GM21723 (cell line): ENCODE data around the gene NAXD.

ENCODE experiments used
- ATAC-seq: cut with Tn5 transposase; IDR thresholded peaks from one replicate; pipeline ENCODE4 v1.9.1; 2021; ENCODE audit warnings: mild to moderate bottlenecking, moderate library complexity; ENCODE audit not compliant: unreplicated experiment

The NAXD gene

DNA sequence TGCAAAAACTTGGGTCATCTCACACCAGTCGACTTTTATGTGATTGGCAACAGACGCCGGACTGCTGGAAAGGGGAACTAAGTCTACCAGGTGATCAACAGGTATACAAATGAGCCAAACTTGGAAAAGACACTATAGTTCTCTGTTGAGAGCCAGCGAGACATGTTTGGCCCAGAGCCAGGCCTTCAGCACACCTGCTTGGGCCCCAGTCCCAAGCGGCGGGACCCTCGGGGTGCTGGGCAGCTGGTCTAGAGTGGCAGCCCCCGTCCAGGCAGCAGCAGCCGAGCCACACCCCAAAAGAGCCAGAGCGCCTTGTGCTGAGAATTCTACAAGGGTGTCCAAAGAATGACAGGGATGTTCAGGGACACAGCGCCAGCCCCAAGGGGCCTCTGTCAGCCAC, 28.0 kb downstream of the NAXD start:
- no peak for ATAC-seq

DNA sequence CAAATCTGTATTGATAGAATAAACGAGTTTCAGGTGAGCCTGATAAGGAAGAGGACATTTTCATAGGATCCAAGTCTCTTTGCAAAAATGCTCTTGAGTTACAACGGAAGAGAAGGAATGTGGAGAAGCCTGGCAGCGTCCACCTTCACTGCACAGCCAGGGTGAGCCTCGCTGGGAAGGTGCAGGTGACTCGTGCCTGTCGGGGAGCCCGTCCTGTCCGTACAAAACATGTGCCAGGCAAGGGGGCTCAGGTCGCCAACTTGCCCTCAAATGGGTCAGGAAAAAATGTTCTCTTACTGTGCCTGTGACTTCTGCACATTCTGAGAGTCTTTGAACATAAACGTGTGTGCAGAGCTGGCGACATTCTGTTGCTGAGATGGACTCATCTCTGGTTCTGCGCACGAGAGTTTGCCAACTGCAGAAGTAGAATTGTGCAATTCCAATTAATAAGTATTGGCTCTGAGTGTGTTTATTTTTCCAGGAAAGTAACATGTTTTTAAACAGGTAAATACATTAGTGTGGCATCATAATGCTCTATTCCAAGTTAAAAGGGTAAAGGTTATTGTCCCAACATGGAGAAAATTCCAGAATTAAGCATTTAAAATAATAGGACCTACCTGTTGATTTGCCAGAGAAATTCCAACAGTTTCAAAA, 28.6 kb downstream of the NAXD start:
- no peak for ATAC-seq

DNA sequence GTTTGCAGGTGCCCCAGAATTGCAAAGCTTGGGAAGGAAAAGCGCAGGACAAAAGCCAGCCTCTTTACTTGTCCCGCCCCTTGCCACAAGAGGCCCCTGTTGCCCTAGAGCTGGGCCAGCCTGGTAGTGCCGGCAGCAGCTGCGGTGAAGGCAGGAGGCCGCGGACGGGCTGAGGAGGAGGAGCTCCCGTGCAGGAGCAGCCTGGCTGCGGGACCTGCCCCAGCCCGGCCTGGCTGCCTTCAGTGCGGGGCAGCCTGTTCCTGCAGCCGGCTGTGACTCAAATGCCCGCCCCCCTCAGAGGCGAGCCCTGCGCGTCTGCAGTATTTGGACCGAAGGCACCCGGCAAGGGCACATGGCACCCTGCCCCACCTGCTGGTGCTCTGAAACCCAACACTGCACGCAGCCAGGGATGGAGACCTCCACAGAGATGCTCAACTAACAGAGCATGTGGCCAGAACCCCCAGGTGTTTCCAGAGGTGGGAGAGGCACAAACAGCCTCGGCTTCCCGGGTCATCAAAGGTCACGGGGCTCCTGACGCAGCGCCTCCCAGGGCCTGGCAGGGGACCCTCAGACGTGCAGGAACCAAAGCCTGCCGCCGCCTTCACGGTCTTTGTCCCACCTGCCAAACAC, 29.7 kb downstream of the NAXD start:
- peak; percentile 91 for ATAC-seq

DNA sequence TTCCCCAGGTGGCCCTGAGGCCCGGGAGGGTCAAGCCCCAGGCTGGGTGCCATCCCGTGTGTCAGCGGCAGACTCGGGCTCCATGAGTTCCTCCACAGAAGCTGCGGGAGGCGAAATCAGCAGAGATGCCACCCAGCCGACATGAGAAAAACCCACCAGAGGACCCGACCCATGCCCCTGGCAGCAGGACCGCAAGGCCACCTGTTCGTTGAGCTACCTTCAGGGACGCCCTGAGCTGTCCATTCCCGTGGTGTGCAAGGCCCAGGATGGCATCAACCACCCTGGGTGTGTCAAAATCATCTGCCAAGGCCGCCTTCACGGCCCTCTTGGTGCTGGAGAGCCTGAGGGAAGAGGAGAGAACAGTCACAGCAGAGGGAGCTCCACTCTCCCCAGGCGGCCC, 30.4 kb downstream of the NAXD start:
- no peak for ATAC-seq

DNA sequence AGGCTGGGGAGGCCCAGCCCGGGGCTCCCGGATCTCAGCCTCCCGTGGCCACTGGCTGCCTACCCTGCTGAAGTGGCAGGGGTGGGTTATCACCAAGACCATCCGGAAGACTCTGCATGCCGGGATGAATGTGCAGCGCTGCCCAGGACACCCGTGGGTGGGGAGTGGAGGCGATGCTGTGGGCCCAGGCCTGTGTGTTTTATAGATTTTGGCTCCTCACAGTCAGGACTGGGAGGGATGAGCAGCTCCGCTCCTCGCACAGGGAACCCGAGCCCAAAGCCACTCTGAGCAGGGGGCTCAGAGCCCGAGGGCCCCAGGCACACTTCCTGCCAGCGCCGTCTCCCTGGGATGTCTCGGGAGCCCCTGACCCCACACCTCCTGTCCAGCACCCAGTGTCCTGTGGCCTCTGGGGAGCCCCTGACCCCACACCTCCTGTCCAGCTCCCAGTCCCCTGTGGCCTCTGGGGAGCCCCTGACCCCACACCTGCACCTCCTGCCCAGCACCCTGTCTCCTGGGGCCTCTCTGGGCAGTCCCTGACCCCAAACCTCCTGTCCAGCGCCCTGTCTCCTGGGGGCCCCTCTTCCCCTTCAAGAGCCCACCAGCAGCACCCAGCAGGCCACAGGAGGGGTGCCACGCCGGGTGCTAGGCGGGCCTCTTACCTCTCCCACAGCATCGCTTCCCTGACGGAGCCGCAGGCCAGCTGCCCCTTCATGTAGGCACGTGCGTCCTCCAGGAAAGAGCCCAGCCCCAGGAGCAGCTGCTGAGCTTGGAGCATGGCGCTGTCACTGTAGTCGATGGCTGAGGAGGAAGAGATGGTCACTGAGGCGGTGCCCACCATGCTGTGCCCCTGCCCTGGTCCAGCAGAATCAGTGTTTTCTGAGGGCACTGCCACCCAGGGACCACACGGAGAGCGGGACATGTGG, 31.4 kb downstream of the NAXD start:
- no peak for ATAC-seq

DNA sequence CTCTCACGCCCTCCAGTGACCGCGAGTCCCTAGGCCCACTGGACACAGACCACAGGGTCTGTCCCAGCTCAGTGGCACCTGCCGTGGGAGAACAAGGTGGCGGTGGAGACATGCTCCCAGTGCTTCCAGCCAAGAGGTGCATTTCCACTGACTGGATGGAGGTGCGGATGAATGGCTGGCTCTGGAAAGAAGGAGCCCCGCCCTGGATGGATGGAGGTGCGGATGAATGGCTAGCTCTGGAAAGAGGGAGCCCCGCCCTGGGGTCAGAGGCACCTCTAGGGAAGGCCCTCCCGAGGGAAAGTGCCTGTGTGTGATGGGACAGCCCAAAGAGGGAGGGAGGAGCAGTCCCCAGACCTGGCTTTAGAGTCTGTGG, 32.0 kb downstream of the NAXD start:
- ATAC-seq = no peak

DNA sequence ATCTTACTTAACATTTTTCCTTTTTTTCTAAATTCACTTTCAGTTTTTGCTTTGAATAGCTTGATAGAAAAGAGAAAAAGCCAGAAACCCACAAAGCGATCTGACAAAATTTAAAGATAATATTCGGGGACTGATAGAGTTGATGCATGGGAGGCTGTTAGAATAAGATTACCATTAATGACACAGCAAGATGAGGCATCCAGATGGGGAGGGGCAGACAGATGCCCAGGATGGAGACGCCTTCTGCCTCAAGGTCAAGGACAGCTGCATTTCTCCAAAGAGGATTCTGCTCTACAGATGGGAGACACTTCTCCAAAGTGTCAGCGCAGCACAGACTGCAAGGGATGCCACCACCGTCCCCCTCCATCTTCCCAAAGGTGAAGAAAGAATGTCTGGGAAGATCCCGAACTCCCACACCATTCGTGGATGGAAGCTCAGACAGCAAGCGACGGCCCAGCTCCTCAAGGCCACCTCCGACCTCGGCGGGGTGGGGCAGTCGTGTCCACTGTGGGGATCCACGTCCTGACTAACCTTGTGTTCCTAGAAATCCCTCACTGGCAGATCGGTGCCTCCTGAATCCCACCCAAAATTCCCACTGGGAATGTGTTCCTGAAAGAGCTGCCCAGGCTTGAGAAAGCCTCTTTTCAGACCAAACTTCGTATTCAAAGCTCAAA, 32.9 kb downstream of the NAXD start:
- no peak for ATAC-seq

DNA sequence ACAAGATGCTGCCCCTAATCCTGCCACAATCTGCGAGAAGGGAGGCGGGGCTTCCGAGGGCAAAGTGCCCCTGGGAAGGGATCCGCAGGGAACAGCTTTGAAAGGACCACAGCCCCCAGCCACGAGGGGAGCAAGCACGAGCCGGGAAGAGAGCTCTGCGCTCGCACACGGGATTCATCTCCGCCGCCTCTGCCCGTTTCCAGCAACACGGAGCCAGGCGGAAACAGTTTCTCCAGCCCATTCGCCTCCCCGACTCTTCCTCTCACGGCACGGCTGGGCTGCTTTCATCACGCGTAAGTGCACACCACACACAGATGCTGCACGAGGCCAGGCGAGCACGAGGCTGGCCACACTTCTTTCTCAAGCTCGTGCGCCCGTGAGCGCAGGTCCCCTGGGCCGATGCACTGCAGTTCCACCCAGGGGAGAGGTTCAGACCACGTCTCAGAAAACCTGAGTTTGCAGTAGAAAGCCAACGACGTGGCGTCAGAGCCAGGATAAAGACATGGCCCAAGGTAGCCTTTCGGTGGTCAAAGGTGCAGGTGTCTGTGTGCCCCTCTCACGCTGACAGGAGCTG, 33.6 kb downstream of the NAXD start:
- no peak for ATAC-seq

DNA sequence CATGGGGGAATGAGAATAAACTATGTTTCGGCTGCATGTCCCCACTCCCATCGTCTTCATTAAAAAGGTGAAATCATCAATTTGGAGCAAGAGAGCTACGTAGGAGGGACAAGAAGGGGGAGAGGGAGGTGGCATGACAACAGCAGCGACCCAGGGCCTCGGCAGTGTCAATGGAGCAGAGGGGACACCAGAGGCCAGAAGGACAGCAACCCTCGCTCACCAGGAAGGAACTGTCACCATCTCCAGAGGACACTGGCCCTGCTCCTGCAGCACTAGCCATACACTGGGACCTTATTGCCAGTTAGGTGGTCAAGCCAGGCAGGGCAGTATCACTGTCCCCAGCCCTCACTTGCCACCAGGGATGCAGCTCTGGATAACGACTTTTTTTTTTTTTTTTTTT, 34.2 kb downstream of the NAXD start:
- no peak for ATAC-seq

DNA sequence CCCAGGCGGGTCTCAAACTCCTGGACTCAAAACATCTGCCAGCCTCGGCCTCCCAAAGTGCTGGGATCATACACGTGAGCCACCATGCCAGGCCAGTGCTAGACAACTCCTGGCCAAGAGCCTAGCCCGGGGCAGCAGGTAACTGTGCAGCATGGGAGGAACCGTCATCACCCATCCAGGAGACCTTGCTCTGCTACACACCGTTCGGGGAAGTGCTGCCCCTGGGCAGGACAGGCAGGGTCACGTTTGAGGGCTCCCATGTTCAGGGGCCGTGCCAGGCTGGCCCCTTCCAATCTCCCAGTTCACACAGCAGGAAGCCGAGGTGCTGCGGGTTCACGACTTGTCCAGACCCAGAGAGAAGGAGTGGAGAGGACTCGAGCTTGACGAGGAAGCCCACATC, 35.1 kb downstream of the NAXD start:
- ATAC-seq = no peak

DNA sequence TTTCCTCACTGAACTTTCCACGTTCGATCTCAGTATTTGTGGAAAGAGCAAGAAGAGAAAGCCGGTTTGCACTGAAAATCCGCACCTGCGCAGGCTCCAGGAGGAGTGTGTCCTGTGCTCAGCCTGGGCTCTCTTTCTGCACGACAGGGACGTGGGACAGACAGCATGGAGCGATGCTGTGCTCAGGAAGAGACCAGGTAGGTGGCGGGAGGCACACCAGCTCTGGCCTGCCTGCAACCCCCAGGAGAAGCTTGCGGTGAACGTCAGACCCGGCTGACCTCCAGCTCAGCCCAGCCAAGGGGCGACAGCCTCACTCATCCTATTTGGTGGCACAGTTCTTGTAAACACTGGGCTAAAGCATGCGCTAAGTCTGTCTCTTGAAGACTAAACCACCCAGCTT, 35.9 kb downstream of the NAXD start:
- no peak for ATAC-seq

DNA sequence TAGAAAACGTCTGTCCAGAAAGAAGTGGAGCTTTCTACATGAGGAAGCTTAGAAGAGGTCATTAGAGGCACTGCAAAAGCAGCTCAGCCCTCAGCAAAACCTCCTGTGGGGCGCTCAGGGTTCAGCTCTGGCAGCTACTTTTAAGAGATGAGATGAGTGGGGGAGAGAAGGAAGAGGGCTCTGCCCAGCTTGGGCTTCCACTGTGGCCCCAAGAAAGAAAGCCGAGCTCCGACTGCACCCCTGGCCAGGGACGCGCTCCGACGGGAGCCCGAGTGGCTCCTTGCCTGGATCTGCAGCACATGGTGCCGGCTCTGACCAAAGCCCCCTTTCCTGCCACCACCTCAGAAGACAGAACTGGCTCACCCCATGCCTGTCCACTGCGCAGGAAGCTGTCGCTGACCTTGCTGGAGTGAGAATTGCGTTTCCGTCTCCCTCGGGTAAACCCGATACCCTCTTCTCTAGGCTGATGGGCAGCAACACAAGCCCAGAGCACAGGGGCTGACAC, 36.4 kb downstream of the NAXD start:
- ATAC-seq = no peak

DNA sequence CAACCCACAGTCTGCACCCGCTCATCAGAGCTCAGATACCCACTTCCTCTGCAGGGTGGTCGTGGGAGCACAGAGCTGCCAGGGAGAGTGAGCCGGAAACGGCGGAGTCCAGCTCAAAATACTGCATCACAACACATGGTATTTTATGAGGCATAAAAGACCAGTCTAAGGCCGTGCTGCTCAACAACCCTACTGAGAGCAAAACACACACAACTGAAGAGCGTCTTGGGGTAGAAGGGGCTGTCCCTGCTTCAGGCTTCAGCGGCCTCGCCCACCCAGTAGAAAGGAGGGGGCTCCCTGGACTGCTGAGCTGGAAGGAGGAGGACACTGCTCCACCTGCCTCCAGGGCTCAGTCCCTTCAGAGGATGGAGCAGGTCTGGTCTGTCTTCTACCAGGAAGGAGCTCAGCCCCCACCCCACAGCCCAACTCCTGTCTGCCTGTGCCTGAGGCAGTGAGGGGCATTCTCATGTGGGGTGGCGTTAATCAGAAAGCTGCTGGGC, 36.9 kb downstream of the NAXD start:
- no peak for ATAC-seq

DNA sequence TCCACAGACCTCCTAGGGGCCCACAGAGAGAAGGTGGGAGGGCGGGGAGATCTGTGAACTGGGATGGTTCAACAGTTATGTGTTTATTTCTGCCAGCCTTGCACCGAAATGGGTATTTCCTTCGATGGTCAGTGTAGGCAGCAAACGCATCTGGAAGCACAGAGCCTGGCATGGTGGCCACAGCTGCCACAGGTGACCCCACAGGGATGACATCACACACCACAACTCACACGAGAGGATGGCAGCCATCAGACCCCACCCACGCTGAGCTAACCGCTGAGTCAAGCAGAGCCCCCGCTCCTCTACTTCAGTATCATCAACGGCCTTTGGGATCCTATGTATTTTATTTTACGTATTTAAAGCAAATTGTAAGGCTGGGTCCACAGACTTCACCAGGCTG, 37.4 kb downstream of the NAXD start:
- no peak for ATAC-seq

DNA sequence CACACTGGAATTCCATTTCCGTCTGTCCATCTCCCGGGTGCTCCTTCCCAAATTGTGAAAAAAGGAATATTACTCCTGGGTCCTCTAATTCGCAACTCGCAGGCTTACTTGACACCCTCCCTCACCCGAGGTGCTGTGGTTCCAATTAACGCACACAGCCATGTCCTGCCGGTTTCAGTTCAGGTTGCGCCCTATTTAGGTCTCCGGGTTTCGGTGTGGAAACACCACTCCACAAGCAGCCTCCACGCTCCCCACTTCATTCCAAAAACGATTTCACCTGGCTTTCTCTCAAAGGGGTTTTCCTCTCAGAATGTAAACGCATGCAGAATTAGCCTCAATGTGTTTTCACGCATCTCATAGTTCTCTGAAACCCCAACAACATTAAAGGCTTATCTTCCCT, 37.9 kb downstream of the NAXD start:
- no peak for ATAC-seq

DNA sequence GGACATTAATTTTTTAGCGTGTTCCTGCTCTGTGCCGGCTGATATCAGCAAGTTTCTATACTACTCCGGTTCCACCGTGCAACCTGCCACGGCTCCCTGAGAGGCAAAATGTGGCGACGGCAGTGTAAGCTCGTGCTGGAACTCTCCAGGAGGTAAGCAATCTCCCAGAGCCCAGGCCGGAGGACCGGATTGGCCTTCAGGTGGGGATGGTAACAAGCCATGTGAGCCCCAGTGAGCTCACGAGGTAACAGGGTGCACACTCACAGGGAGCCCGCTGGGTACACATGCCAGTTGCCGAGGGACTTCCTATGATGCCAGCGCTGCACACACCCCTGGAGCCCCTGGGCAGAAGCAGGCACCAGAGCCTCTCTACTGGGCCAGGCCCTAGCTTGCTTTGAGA, 38.5 kb downstream of the NAXD start:
- no peak for ATAC-seq

DNA sequence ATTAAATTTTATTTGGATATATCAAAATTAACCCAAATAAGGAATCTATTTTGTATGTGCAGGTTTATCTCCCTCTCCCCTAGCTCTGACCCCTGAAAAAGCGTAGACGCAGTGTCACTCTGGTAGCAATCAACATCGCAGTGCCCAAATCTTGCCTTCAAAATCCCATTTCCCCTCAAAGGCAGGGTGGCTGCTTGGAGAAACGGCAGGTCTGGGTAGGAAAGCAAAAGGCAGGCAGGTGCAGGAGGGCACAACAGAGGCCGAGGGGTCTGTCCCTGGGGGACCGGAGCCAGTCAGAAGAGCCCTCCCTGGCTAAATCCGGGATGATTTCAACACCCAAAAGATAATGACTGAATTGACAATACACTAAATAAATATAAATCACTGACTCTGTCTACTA, 41.9 kb downstream of the NAXD start:
- ATAC-seq = no peak

DNA sequence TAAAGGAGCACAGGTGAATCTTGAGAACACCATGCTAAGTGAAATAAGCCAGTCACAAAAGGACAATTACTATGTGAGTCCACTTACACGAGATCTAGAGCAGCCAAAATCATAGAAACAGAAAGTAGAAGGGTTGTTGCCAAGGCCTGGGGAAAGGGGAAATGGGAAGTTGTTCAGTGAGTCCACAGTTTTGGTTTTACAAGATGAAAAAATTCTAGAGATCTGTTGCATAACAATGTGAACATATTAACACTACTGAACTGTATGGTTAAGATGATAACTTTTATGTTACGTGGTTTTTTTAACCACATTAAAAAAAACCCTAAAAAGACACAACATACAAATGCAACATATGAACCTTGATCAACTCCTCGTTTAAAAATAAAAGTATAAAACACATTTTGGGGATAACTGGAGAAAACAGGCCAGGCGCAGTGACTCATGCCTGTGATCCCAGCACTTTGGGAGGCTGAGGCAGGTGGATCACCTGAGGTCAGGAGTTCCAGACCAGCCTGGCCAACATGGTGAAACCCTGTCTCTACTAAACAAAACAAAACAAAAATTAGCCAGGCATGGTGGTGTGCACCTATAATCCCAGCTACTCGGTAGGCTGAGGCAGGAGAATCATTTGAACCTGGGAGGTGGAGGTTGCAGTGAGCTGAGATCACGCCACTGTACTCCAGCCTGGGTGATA, 43.0 kb downstream of the NAXD start:
- peak; percentile 94 for ATAC-seq

DNA sequence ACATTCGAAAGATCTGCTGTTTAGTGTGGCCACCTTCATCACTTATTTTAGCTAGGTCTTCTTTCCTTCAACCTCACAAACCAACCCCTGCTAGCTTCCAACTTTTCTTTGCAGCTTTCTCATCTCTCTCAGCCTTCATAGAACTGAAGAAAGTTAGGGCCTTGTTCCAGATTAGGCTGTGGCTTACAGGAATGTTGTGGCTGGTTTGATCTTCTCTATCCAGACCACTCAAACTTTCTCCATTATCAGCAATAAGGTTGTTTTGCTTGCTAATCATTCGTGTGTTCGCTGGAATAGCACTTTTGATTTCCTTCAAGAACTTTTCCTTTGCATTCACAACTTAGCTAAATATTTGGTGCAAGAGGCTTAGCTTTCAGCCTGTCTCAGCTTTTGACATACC, 45.9 kb downstream of the NAXD start:
- no peak for ATAC-seq

DNA sequence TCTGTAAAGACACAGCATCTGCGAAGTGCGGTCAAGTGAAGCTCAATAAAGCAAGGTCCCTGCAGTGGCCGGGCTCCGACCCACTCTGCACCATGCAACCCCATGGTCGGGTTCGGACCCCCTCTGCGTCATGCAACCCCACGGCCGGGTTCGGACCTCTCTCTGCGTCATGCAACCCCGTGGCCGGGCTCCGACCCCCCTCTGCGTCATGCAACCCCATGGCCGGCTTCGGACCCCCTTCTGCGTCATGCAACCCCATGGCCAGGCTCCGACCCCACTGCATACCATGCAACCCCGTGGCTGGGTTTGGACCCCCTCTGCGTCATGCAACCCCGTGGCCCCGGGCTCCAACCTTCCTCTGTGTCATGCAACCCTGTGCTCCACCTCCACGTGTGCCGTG, 46.7 kb downstream of the NAXD start:
- no peak for ATAC-seq
